Measurements from ENCODE around the gene STK32C. TPM values are rescaled to one million over a fixed set of nuclear protein-coding genes. Genes with fewer than 3 reads are reported as not detected.
A peak's percentile ranks its signal among the peaks of the same experiment; 100 is the strongest.
"Not testable (repeated sequence)": the region's sequence is repeated elsewhere in the genome, so short reads cannot be mapped to it uniquely, and the experiment has no call there.

Gene STK32C
- total RNA-seq, 1 experiment from 2014 or later: 16.7 TPM

DNA sequence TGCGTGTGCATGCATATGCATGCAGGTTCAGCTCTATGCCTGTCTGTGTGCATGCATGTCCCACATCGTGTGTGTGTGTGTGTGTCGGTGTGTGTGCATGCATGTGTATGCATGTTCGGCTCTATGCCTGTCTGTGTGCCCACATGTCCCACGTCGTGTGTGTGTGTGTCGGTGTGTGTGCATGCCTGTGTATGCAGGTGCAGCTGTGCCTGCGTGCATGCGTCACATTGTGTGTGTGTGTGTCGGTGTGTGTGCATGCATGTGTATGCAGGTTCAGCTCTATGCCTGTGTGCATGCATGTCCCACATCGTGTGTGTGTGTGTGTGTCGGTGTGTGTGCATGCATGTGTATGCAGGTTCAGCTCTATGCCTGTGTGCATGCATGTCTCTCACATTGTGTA is 39.8 kb downstream of the STK32C start:
- not testable (repeated sequence) for DNase-seq (ENCODE audit: low read depth)

DNA sequence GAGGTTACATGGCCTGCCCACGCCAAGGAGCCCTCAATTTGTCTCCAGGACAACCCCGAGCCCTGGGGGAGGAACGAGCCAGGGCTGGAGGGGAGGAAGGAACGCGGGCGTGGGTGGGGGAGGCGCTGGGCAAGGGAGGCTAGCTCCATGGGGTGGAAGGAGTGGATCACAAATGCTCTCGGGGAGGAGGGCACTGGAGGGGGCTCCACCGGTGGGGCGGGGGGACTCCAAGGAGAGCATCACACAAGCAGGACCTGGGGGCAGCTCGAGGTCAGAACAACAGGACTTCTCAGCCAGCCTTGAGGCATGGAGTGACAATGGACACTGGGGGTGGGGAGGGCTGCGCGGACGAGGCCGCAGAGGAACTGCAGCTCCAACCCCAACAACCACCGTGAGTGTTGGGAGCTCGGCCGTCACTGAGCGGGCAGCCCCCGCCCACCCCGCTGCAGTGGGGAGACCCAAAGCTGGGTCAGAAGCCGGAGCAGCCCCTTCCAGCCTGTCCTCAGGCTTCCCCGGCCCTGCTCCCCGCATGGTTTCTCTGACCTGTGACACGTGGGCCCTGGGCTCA is 41.1 kb downstream of the STK32C start:
- no peak for DNase-seq (ENCODE audit: low read depth)

- DNase-seq (ENCODE audit: low read depth): no peak
Measured at GRCh38 chr10:132265890-132266496, 41.8 kb downstream of the STK32C start.

DNA sequence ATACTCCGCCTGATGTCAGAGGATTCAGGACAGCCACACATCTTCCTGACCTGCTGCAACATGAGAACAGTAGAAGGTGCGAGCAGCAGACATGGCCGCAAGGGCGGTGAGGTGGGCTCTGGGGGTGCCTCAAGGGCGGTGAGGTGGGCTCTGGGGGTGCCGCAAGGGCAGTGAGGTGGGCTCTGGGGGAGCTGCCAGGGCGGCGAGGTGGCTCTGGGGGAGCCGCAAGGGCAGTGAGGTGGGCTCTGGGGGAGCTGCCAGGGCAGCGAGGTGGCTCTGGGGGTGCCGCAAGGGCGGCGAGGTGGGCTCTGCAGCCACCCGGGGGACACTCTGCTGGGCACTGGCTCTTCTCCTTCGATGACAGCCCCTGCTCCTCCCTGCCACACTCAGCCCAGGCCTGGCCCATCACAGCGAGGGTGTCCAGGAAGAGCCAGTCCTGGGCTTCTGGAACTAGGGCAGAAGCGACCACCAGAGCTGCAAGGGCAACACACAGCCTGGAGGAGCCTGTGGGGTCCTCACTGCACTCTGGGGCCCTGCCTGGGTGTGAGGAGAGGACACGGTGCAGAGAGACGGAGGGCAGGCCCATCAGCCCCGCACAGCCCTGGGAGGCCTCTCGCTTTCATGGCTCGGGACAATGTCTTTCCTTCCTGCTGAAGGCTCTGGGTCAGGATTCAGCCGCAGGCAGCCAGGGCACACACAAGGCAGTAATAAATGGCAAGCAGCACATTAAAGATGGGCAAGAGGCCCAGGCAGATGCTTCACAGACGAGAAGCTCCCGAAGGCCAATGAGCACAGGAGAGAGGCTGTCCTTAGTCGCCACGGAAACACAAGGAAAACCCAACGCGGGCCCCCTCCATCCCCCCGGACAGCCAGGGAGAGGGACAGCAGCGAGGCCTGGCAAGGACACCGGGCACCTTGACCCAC is 42.5 kb downstream of the STK32C start:
- DNase-seq (ENCODE audit: low read depth): no peak

GRCh38 chr10:132264306-132264950 is 43.3 kb downstream of the STK32C start:
- no peak for DNase-seq (ENCODE audit: low read depth)

GRCh38 chr10:132263866-132264265 is 43.9 kb downstream of the STK32C start:
- no peak for DNase-seq (ENCODE audit: low read depth)

GRCh38 chr10:132259702-132260482 is 47.9 kb downstream of the STK32C start:
- DNase-seq (ENCODE audit: low read depth): no peak

DNA sequence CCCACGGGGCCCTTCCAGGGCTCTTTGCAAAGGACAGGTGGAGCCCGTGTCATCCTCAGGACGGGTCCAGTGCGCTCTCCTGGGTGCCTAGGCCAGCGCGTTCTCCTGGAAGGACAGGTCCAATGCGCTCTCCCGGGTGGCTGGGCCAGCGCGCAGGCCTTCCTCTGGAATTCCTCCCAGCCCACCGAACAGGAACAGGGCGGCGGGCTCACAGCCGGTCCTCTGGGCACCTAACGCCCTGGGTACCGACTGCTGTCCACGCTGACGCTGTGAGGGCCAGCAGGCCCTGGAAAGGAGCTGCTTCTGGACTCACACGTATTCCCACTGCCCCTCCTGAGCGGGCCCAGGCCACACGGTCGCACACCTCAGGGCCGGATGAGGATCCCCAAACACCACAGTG is 49.3 kb downstream of the STK32C start:
- DNase-seq (ENCODE audit: low read depth): no peak

- no peak for DNase-seq (ENCODE audit: low read depth)
Measured at GRCh38 chr10:132257907-132258306, 49.8 kb downstream of the STK32C start.

DNA sequence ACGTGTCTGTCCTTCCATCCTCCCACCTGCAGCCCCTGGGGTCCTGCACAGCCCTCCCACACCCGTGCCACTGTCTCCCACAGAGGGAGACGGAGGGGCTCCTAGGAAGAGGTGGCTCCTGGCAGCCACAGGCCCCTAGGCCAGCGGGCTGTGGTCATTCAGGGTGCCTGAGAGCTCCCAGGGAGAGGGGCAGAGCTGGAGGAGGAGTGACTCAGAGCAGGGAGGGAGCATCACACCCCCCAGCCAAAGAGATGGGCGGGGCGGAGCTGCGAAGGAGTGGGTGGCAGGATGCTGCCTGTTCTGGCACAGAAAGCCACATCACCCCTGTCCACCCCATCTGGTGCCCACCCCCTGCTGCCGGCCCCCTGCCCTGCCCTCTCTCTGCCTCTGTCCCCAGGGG is 50.5 kb downstream of the STK32C start:
- peak; percentile 61 for DNase-seq (ENCODE audit: low read depth)

DNA sequence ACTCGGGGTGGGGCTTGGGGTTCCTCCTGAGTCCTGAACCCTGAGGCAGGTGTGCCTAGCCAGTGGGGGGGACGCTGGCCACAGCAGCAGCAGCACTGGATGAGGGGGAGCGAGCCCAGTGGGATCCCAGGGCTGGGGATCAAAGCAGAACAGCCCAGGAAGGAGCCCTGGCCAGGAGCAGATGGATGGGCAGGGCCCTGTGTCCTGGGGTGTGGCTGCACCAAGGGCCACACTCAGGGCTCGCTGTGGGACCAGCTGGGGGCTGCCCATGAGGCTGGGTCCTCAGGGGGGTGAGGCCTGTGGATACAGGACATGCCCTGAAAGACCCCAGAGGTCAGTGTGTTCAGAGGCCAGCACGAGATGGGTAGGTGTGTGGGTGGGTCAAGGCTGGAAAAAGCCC is 50.9 kb downstream of the STK32C start:
- DNase-seq (ENCODE audit: low read depth): no peak

GRCh38 chr10:132255489-132256344 is 52.0 kb downstream of the STK32C start:
- DNase-seq (ENCODE audit: low read depth): no peak

DNA sequence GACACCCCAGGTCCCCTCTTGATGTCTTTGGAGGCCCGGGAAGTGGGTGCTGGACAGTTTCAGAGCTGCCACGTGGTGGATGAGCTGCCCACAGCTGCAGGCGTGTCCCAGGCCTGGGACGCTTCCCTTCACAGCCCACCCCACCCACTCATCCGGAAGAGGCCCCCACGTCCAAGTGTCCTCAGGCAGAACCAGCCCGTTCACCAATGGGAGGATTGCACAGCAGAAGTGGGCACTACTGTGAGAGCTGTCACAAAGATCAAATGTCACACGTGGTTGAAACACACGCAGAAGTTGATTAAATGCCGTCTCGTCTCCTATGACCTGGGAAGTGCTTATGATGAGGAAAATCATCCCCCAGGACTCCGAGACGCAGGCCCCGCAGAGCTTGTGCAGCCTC is 52.9 kb downstream of the STK32C start:
- no peak for DNase-seq (ENCODE audit: low read depth)

DNA sequence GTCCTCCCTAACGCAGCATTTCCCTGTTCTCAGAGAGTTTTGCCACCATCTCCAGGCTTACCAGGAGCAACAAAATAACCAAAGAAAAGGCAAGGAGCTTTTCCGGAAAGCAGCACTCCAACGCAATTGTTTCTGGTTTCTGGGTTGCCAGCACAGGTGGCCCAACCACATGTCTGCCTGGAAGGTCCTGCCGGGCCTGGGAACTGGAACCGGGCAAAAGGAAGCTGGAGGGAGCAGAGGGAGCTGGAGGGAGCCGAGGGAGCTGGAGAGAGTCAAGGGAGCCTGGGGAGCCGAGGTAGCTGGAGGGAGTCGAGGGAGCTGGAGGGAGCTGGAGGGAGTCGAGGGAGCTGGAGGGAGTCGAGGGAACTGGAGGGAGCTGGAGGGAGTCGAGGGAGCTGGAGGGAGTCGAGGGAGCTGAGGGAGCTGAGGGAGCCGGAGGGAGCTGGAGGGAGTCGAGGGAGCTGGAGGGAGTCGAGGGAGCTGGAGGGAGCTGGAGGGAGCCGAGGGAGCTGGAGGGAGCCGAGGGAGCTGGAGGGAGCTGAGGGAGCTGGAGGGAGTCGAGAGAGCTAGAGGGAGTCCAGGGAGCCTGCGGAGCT is 54.6 kb downstream of the STK32C start:
- DNase-seq (ENCODE audit: low read depth): no peak

GRCh38 chr10:132252412-132252811 is 55.3 kb downstream of the STK32C start:
- DNase-seq (ENCODE audit: low read depth): no peak

DNA sequence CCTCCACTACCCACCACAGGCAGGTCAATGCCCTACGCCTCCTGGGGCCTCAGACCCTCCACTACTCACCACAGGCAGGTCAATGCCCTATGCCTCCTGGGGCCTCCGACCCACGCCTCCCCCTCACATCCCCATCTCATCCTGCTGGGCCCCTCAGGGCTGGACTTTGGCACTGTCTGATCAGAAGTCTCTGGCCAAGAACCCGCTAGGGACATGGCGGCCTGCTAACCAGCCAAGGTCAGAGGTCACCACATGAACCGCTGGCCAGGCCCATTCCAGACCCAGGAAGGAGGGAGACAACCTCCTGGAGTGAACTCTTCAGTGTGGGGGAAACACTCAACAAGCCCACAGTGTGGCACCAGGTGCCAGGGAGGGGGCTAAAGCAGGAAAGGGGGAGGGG is 55.8 kb downstream of the STK32C start:
- no peak for DNase-seq (ENCODE audit: low read depth)

GRCh38 chr10:132250481-132251475 is 57.0 kb downstream of the STK32C start:
- DNase-seq (ENCODE audit: low read depth): no peak

GRCh38 chr10:132249824-132250375 is 57.9 kb downstream of the STK32C start:
- DNase-seq (ENCODE audit: low read depth): no peak
